GM21576 (cell line): ENCODE measurements around the gene MVB12B.

Source experiments
- ATAC-seq: cut with Tn5 transposase; IDR thresholded peaks from one replicate; pipeline ENCODE4 v1.9.1; 2021; ENCODE audit warnings: mild to moderate bottlenecking, moderate library complexity; ENCODE audit not compliant: unreplicated experiment

MVB12B gene

DNA sequence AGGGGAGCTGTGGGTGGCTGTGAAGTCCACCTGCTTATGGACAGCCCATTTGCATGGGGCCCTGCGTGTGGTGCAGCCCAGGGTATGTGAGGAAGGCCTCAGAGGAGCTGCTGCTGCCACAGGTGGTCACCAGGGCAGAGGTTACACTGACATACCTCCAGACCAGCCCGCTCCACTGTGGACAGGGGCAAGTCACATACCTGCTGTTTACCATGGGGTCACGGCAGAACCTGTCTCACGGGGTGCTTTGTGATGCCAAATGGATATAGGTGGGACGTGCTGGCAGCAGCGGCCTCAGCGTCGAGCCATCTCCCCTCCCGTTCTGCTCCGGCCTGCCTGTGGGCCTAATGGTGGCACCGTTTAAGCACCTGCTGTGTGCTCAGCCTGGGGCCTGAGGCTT lies 159.6 kb downstream of the MVB12B start:
- no peak for ATAC-seq

DNA sequence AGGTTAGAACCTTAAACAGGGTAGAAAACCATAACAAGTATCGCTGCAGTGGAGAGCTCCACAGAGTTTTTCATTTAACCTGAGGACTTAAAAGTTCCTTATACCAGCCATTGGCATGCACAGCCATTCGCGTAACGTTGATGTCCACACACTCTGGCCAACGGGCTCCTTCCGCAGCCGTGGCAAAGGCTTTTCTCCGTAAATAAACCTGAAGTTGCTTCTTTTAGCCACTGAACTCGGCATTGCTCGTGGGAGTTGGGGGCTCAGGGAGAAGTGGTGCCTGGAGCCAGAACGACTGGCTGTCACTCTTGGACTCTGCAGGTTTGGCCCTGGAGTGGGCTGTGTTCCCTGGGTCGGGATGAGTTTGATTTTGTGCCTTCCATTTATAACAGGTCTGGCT lies 161.2 kb downstream of the MVB12B start:
- no peak for ATAC-seq

- no peak for ATAC-seq
Observed at GRCh38 chr9:126488310-126488709, 161.7 kb downstream of the MVB12B start.

DNA sequence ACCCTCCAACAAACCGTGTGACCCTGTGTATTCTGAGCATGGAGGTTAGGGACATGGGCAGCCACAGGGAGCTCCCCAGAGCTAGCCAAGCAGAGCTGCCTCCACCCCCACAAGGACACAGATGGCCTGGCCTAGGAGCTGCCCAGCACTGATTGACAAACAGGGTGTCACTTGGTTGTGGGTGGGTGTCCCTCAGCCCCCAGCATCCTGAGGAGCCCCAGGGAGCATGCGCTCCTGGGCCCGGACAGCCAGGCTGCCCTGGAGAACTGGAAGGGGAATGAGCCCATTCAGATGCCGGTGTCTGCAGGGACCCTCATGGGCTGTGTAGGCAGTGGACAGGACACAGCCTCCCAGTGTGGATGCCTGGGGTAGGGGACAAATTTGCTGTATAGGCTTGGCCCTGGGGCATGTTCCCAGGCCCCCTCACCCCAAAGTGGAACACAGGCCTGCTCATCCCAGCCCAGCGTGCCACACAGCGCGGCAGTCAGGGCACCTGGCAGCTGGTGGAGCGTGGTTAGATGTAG lies 162.3 kb downstream of the MVB12B start:
- no peak for ATAC-seq

DNA sequence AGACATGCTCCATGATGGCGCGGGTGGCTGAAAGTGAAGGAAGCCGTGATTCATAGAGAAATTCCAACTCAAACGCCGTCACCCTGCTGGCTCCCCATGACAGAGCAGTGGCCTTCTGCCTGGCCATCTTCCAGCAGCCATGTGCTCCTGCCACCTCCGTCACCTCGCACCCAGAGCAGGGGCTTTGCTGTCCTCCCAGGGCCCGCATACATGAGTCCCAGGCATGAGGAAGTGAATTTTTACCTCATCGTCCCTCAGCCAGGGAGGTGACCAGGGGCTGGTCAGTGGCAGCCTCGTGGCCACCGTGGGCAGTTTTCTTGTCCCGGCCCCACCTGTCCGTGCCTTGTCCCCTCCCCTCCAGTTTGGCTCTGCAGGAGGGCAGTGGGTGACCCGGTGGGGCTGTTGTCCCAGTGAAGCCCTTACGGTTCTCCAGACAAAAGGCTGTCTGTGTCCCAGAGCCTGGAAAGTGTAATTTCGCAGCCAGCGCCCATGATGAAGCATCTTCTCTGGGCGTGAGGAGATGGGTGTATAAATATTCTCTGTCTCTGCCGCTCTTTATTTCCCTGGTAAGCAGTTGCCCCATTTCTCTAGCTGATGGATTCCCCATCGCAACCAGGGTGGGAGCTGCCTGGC lies 163.1 kb downstream of the MVB12B start:
- ATAC-seq, result no peak

DNA sequence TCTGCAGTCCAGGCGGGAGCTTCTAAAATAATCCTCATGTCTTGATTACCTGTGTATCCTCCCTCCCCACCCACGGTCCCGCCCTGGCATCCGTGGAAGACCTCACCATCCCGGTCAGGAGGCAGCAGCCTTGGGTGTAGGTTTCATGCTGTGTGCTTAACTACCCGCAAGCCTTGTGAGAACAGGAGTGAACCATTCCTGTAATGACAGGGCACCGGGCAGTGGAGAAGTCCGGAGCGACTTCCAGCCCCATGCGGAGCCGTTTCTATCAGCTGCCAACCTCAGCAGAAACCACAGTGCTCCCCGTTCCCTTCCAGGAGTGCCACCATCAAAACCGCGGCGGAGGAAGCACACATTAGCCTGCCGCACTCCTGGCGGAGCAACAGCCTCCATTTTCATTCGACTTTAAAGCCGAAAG lies 163.6 kb downstream of the MVB12B start:
- no peak for ATAC-seq

DNA sequence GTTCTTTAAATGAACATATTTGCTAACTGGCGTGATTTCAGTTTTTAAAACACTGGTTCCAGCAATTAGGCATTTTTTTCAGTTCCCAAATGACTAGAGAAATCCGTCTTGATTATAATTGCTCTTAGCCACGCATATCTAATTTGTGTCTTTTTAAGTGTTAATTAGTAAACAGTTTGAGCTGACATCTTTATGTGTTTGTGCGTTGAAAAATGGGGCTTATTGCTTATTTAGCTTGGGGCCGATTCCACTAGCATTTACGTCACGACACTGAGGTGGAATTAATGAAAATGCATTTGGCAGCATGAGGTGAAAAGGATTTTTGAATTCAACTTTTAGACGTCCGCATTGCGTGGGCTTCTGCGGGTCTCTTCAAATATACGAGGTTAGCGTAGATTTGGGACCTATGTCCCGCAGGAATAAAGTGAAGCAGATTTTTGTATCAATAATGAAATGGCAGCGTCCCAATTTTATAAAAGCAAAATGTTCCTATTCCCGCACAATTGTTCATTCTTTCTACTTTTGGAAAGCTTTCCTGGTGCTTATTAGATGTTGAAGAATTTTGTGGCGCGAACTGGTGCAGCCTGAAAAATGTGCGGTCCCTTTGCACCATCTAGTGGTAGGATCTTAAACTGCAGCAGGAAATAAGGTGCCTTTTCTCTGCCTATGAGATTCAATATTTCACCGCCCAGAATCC lies 164.4 kb downstream of the MVB12B start:
- no peak for ATAC-seq

DNA sequence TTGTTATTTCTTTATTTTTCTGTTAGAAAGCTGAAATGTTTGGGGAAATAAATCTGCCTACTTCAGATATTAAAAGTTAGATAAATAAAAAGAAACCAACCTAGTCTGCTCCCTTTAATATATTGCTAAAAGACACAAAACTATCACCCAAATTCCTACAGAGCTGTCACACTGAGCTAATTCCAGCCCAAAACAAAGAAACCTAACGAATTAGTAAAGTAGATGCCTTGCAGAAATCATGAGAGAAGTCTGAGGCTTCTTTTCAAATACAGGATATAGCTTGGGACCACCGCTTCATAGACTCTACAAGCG lies 164.9 kb downstream of the MVB12B start:
- ATAC-seq, result no peak

DNA sequence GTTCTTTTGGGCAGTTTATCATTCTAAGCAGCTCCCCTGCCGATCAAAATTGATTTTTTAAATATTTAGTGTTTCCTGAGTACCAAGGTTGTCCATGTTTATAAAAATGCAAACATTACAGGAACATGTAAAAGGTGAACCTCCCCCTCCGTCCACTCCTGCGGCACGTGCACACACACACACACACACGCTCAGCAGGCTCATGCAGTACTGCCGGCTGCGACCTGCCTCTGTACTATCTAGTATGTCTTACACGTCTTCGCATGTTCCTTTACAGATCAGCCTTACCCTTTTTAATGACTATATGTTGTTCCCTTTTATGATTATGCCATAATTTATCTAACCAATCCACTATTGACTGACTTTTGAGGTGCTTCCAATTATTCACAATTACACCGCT lies 165.3 kb downstream of the MVB12B start:
- no peak for ATAC-seq

- no peak for ATAC-seq
Observed at GRCh38 chr9:126494264-126494663, 167.6 kb downstream of the MVB12B start.

GRCh38 chr9:126494746-126495145 lies 168.1 kb downstream of the MVB12B start:
- no peak for ATAC-seq

GRCh38 chr9:126495411-126496180 lies 169.0 kb downstream of the MVB12B start:
- ATAC-seq, result no peak

GRCh38 chr9:126496181-126496576 lies 169.6 kb downstream of the MVB12B start:
- ATAC-seq, result no peak

- no peak for ATAC-seq
Observed at GRCh38 chr9:126496781-126497659, 170.4 kb downstream of the MVB12B start.

DNA sequence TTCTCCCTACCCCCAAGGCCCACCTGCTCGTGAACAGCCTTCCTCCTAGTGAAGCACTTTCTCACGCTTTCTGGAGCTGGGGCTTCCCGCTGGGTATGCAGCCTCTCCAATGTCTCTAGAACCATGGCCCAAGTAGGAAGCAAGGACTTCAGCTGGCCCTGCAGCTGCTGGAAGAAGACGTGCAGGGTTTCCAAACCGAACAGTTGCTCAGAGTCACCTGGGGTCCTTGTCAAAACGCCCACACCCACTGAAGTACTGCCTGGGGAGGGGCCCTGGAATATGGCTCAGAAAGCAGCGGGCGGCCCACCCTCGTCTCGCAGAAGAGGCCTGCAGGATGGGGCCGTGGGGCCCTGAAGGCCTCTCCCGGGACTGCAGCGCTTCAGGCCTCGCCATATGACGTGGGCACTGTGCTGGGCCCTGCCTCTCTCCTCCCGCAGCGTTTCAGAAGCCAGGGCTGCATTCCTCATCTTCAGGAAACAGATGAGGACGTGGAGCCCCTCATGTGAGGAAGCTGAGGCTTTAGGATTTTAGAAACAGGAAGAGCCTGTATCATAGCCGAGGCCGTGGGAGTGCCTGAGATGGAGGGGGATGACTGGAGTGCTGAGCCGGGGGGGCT lies 171.1 kb downstream of the MVB12B start:
- no peak for ATAC-seq

DNA sequence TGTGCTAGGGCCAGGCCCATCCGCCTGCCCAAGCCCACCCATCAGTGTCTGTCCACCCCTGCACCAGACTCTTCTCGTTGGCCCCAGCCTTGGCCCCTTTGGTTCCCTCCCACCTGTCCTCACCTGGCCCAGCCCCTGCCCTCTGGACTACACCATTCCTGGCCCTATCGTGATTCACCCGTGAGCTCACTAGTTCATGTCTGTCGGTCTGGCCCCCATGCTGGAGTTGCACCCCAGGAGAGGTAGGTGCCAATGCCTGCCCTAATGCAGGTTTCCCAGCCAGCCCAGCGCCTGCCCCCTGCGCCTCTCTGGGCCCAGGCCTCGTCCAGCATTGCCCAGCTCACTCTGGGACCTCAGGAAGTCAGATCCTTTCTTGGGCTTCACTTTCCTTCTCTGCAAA lies 171.7 kb downstream of the MVB12B start:
- ATAC-seq, result no peak

GRCh38 chr9:126499005-126499910 lies 172.6 kb downstream of the MVB12B start:
- no peak for ATAC-seq

GRCh38 chr9:126499911-126500599 lies 173.4 kb downstream of the MVB12B start:
- ATAC-seq, result no peak
